Activated T-cell treated with anti-CD3 and anti-CD28 coated beads, Interleukin-2, amount 50 U/mL, for 4 hours (primary cell): Measurements from ENCODE around the gene CNTNAP2. TPM values are rescaled to one million over a fixed set of nuclear protein-coding genes. Genes with fewer than 3 reads are reported as not detected.

Experiments
- ATAC-seq, 2 donors: fragments of 200-7000 bp; cut with Tn5 transposase; one replicate each; pipeline ENCODE4 v1.10.0; 2021
- DNase-seq: peaks from one replicate; pipeline ENCODE4 v3.0.0-alpha.2; 2020
- H3K27me3 Mint-ChIP-seq: one replicate; pipeline ENCODE4 v1.8.0; 2021; ENCODE audit warnings: low read depth, mixed read lengths
- H3K36me3 Mint-ChIP-seq: one replicate; pipeline ENCODE4 v1.8.0; 2022; ENCODE audit warnings: mixed read lengths; ENCODE audit not compliant: insufficient read depth
- H3K4me1 Mint-ChIP-seq: one replicate; pipeline ENCODE4 v1.8.0; 2021; ENCODE audit warnings: low read depth, mixed read lengths
- H3K4me3 Mint-ChIP-seq: one replicate; pipeline ENCODE4 v1.8.0; 2021; ENCODE audit warnings: mild to moderate bottlenecking, moderate library complexity, mixed read lengths
- H3K9me3 Mint-ChIP-seq: one replicate; pipeline ENCODE4 v1.8.0; 2021; ENCODE audit warnings: mixed read lengths
- total RNA-seq, 3 donors: library from RNA; stranded (reverse); gene quantifications; one replicate each; pipeline ENCODE4 v1.2.1, GENCODE V29; 2021

CNTNAP2 gene
- total RNA-seq, 3 donors from 2014 or later, result not detected

- DNase-seq (no peak), ATAC-seq (no peak)
- Mint-ChIP-seq H3K9me3 (peaks cover 3% of the 10 kb centered on the region), H3K4me1 (no peaks in the 10 kb centered on the region), H3K4me3 (no peak overlapping the region), H3K27me3 (no peaks in the 10 kb centered on the region), H3K36me3 (no peaks in the 10 kb centered on the region)
Measured at GRCh38 chr7:147300293-147300692, 1183.7 kb downstream of the CNTNAP2 start.

GRCh38 chr7:147304376-147304775 lies 1187.8 kb downstream of the CNTNAP2 start:
- no peaks in the 10 kb centered on the region for H3K36me3 Mint-ChIP-seq
- no peaks in the 10 kb centered on the region for H3K4me1 Mint-ChIP-seq
- peaks cover 3% of the 10 kb centered on the region for H3K9me3 Mint-ChIP-seq
- no peak for ATAC-seq
- H3K4me3 Mint-ChIP-seq, result no peak overlapping the region
- H3K27me3 Mint-ChIP-seq, result no peaks in the 10 kb centered on the region
- no peak for DNase-seq

GRCh38 chr7:147305827-147306226 lies 1189.2 kb downstream of the CNTNAP2 start:
- Mint-ChIP-seq H3K36me3 (no peaks in the 10 kb centered on the region), H3K9me3 (peaks cover 3% of the 10 kb centered on the region), H3K4me3 (no peak overlapping the region), H3K4me1 (no peaks in the 10 kb centered on the region), H3K27me3 (no peaks in the 10 kb centered on the region)
- no peak for ATAC-seq
- no peak for DNase-seq

- Mint-ChIP-seq H3K4me1 (no peaks in the 10 kb centered on the region), H3K27me3 (no peaks in the 10 kb centered on the region), H3K36me3 (no peaks in the 10 kb centered on the region), H3K4me3 (no peak overlapping the region), H3K9me3 (peaks cover 3% of the 10 kb centered on the region)
- DNase-seq (no peak), ATAC-seq (no peak)
Measured at GRCh38 chr7:147308539-147308938, 1191.9 kb downstream of the CNTNAP2 start.

GRCh38 chr7:147311336-147311735 lies 1194.7 kb downstream of the CNTNAP2 start:
- Mint-ChIP-seq H3K27me3 (no peaks in the 10 kb centered on the region), H3K4me1 (no peaks in the 10 kb centered on the region), H3K4me3 (no peak overlapping the region), H3K36me3 (no peaks in the 10 kb centered on the region), H3K9me3 (peaks cover 4% of the 10 kb centered on the region)
- DNase-seq, result no peak
- no peak for ATAC-seq

GRCh38 chr7:147321504-147321903 lies 1204.9 kb downstream of the CNTNAP2 start:
- no peak for ATAC-seq
- H3K4me3 Mint-ChIP-seq, result no peak overlapping the region
- H3K27me3 Mint-ChIP-seq, result no peaks in the 10 kb centered on the region
- no peaks in the 10 kb centered on the region for H3K36me3 Mint-ChIP-seq
- DNase-seq, result no peak
- peaks cover 12% of the 10 kb centered on the region for H3K9me3 Mint-ChIP-seq
- no peaks in the 10 kb centered on the region for H3K4me1 Mint-ChIP-seq

- H3K4me1 Mint-ChIP-seq, result no peaks in the 10 kb centered on the region
- no peaks in the 10 kb centered on the region for H3K27me3 Mint-ChIP-seq
- no peak overlapping the region for H3K4me3 Mint-ChIP-seq
- no peak for DNase-seq
- peaks cover 23% of the 10 kb centered on the region for H3K9me3 Mint-ChIP-seq
- no peak for ATAC-seq
- H3K36me3 Mint-ChIP-seq, result no peaks in the 10 kb centered on the region
Measured at GRCh38 chr7:147332988-147333387, 1216.4 kb downstream of the CNTNAP2 start.

- DNase-seq (no peak), ATAC-seq (no peak)
- H3K36me3 Mint-ChIP-seq, result no peaks in the 10 kb centered on the region
- no peaks in the 10 kb centered on the region for H3K27me3 Mint-ChIP-seq
- no peaks in the 10 kb centered on the region for H3K4me1 Mint-ChIP-seq
- H3K4me3 Mint-ChIP-seq, result no peak overlapping the region
- H3K9me3 Mint-ChIP-seq, result peaks cover 9% of the 10 kb centered on the region
Measured at GRCh38 chr7:147363101-147363500, 1246.5 kb downstream of the CNTNAP2 start.

GRCh38 chr7:147376192-147376591 lies 1259.6 kb downstream of the CNTNAP2 start:
- Mint-ChIP-seq H3K4me3 (no peak overlapping the region), H3K4me1 (no peaks in the 10 kb centered on the region), H3K36me3 (no peaks in the 10 kb centered on the region), H3K9me3 (peaks cover 7% of the 10 kb centered on the region), H3K27me3 (no peaks in the 10 kb centered on the region)
- DNase-seq (no peak), ATAC-seq (no peak)

- DNase-seq, result no peak
- ATAC-seq, result no peak
- Mint-ChIP-seq H3K4me1 (no peaks in the 10 kb centered on the region), H3K9me3 (peaks cover 6% of the 10 kb centered on the region), H3K36me3 (no peaks in the 10 kb centered on the region), H3K27me3 (no peaks in the 10 kb centered on the region), H3K4me3 (no peak overlapping the region)
Measured at GRCh38 chr7:147380926-147381325, 1264.3 kb downstream of the CNTNAP2 start.

GRCh38 chr7:147394329-147394728 lies 1277.7 kb downstream of the CNTNAP2 start:
- no peaks in the 10 kb centered on the region for H3K36me3 Mint-ChIP-seq
- DNase-seq (no peak), ATAC-seq (no peak)

GRCh38 chr7:147400221-147400689 lies 1283.7 kb downstream of the CNTNAP2 start:
- H3K4me3 Mint-ChIP-seq, result no peak overlapping the region
- no peaks in the 10 kb centered on the region for H3K4me1 Mint-ChIP-seq
- no peak for DNase-seq
- H3K36me3 Mint-ChIP-seq, result no peaks in the 10 kb centered on the region
- peaks cover 8% of the 10 kb centered on the region for H3K9me3 Mint-ChIP-seq
- no peaks in the 10 kb centered on the region for H3K27me3 Mint-ChIP-seq
- ATAC-seq, result no peak

More at GRCh38 chr7:147394329-147394728, 1277.7 kb downstream of the CNTNAP2 start:
- Mint-ChIP-seq H3K9me3 (peaks cover 15% of the 10 kb centered on the region), H3K4me1 (no peaks in the 10 kb centered on the region), H3K27me3 (no peaks in the 10 kb centered on the region), H3K4me3 (no peak overlapping the region)

GRCh38 chr7:147400925-147401324 lies 1284.3 kb downstream of the CNTNAP2 start:
- Mint-ChIP-seq H3K9me3 (peaks cover 8% of the 10 kb centered on the region), H3K4me1 (no peaks in the 10 kb centered on the region), H3K4me3 (no peak overlapping the region), H3K27me3 (no peaks in the 10 kb centered on the region), H3K36me3 (no peaks in the 10 kb centered on the region)
- ATAC-seq (no peak), DNase-seq (no peak)

GRCh38 chr7:147405621-147406020 lies 1289.0 kb downstream of the CNTNAP2 start:
- H3K27me3 Mint-ChIP-seq, result no peaks in the 10 kb centered on the region
- H3K4me1 Mint-ChIP-seq, result no peaks in the 10 kb centered on the region
- no peaks in the 10 kb centered on the region for H3K36me3 Mint-ChIP-seq
- no peak overlapping the region for H3K4me3 Mint-ChIP-seq
- DNase-seq (no peak), ATAC-seq (no peak)
- peaks cover 12% of the 10 kb centered on the region for H3K9me3 Mint-ChIP-seq

GRCh38 chr7:147406521-147407135 lies 1290.0 kb downstream of the CNTNAP2 start:
- no peaks in the 10 kb centered on the region for H3K27me3 Mint-ChIP-seq
- peaks cover 12% of the 10 kb centered on the region for H3K9me3 Mint-ChIP-seq
- H3K36me3 Mint-ChIP-seq, result no peaks in the 10 kb centered on the region
- no peak for ATAC-seq
- H3K4me3 Mint-ChIP-seq, result no peak overlapping the region
- H3K4me1 Mint-ChIP-seq, result no peaks in the 10 kb centered on the region
- DNase-seq, result no peak
